Stimulated activated CD4-positive, alpha-beta T cell treated with anti-CD3 and anti-CD28 coated beads, Interleukin-12 subunit alpha, Interleukin-12 subunit beta, amount 100 ng/mL, for 24 hours (primary cell): ENCODE data around the gene NGF.
"Not testable (repeated sequence)": the region's sequence is repeated elsewhere in the genome, so short reads cannot be mapped to it uniquely, and the experiment has no call there.

ENCODE experiments used
- DNase-seq, 2 experiments: peaks; one replicate each; pipeline ENCODE4 v3.0.0-alpha.2; 2020; ENCODE audit warnings: low read depth in 2 of 2

Gene NGF

DNA sequence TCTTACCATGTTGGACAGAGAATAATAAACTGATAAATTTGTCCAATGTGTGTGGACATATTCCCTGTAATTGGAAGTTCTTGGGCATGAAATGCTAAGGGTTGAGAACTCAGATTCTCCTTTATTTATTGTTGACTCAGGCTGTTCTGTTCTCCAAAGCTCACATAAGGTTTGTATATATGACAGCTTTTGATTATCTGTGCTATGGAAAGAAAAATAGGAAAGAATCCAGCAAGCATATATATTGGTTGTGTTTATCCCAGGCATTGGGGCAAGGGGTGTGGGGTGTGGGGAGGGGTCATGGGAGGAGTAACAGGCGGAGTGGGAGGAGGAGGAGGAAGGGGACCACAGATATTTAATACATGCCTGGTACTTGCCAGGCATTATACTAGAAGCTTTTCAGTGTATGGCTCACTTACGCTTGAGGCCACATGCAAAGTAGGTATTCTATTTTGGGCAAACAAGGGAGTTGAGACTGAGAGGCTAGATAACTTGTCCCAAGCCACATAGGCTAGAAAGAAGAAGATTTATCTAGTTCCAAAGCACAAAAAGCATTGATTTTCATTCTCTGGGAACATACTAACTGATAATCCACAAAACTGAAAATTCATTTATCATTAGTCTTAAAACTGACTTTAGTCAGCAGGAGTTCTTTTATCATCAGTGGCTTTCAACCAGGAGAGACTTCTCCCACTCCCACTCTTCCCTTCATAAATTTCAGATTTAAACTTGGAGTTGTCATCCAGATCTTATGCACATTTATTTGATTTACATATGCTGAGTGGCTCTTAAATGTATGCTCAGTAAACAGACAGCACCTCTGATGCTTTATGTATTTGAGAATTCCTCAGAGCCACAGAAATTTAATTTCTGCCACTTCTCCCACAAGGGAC lies 27.2 kb downstream of the NGF start:
- no peak for DNase-seq

DNA sequence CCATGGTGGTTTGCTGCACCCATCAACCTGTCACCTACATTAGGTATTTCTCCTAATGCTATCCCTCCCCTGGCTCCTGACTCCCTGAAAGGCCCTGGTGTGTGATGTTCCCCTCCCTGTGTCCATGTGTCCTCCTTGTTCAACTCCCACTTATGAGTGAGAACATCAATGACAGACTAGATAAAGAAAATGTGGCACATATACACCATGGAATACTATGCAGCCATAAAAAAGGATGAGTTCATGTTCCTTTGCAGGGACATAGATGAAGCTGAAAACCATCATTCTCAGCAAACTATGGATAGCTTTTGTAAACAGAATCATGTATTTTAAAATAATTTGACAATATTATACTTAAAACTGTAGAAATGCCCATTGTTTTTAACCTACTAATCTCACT lies 28.5 kb downstream of the NGF start:
- DNase-seq = not testable (repeated sequence)

DNA sequence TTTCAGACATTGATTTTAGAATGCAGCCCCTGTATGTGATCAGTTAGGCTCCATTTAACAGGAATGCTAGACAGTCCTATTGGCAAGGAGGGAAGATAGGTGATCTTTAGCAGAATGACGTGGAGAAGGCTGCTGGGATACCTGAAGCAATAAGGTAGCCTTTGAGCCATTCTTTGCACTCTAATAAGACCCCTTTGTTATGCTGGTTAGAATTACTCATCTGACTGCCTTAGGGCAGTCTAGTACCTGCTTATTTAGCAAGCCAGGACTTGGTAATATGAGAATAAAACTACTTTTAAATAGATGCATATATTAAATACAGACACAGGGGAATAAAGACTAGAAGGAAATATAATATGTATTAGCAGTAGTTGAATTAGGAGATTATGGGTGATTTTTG lies 29.1 kb downstream of the NGF start:
- DNase-seq = no peak

GRCh38 chr1:115307661-115308060 lies 30.4 kb downstream of the NGF start:
- no peak for DNase-seq

GRCh38 chr1:115306146-115306545 lies 31.9 kb downstream of the NGF start:
- DNase-seq = no peak

DNA sequence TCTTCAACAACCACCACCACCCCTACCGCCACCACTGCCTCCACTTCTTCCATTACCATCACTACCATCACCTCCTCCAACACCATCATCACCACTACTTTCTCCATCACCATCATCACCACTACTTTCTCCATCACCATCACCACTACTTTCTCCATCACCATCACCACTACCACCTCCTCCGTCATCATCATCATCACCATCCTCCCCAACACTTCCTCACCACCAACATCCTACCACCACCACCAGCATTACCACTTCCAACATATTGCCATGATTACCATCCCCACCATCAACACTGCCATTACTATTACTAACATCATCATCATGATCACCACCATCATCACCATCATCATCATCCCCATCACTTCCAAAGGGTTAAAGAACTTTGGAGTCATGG lies 34.7 kb downstream of the NGF start:
- DNase-seq = no peak

DNA sequence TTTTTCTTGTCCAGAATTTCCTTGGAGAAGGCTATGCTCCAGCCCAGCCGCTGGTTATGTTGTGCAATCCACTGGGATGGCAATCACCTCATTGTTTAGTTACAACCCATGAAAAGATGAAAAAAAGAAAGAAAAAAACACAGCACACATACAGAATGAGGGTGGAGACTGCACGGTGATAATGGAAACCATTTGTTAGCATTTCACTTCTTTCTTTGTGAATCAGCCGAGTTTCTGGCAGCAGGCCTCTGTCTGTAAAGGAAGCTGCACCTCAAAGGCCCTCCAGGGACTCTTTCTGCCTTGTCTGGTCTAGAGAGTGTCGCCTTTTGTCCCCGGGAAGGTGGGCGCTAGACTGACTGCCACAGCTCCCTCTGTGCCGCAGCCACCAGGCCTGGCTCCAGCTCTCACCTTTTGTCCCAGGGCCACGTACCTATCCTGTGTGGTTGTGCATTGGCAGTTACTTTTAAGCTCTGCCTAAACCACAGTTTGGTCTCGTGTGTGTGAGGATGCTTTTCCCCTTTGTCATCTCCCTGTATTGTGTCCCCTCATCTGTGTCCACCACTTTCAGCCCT lies 35.6 kb downstream of the NGF start:
- DNase-seq = no peak

GRCh38 chr1:115301438-115302020 lies 36.5 kb downstream of the NGF start:
- DNase-seq = no peak

GRCh38 chr1:115300087-115300876 lies 37.8 kb downstream of the NGF start:
- DNase-seq = no peak

DNA sequence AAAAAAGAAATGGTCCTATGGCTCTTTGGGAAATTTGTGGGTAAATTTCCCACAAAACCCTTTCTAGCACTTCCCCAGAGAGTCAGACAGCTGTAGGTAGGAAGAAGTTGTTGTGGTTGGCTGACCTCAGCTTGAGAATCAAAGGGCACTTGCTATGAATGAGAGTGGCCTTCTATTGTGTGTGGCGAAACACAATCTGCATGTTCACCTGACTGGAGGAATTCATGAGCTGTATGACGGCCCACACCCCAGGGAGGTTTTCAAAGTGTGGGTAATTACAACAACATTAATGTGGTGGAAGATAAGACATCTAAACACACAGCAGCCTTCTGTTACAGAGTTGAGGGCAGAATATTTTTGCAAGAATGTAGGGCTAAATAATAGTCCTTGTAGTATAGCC lies 38.8 kb downstream of the NGF start:
- DNase-seq = no peak

GRCh38 chr1:115296981-115297380 lies 41.1 kb downstream of the NGF start:
- DNase-seq = no peak

DNA sequence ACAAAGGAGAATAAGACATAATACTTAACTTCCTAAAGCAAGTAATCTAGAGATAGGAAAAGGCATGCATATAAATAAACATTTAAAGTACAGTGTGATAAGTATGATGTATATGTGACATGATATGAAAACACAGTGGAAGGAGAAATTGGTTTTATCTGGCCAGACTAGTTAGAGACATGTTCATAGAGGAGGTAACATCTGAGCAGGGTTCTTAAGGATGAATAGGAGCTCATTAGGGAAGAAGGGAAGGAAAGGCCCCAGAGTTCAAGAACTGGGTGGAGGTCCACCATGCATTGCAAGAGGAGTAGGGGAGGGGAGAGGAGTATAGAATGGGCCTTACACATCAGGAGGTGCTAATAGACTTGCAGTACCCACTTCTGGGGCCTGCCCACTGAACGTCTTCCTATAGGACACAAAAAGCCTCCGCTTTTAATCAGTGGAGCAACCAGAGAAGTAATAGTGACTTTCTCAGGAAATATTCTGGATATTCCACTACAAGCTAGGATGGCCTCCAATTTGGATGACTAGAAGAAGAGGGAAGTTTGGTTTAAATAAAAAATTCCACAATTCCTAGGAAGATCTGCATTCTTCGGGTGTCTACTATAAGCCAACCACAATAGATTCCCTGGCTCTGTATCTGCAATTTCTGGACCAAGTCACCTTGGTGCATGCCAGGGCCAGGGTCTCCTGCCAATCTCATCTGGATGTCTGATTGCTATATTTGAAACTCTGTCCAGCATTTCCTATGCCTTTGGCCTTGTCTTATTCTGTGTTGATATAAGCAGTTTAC lies 41.9 kb downstream of the NGF start:
- no peak for DNase-seq

DNA sequence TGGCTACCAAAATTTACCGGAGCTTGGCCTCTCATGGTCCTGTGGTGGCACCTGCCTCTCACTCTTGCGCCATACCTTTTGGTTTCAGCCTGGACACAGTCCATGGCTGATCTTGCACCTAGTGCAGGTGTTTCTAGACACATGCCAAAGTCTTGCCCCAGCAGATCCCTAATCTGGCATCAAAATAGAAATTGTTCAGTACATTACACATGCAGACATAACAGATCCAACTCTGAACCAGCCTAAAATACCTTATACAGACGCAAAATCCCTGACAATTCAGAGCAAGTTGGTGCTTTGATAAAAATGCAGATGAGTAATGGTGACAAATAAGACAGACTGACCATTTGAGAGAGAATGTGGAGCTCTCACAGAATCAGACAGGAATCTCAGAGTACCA lies 44.1 kb downstream of the NGF start:
- no peak for DNase-seq

GRCh38 chr1:115293006-115293405 lies 45.0 kb downstream of the NGF start:
- no peak for DNase-seq

GRCh38 chr1:115291741-115292140 lies 46.3 kb downstream of the NGF start:
- no peak for DNase-seq

DNA sequence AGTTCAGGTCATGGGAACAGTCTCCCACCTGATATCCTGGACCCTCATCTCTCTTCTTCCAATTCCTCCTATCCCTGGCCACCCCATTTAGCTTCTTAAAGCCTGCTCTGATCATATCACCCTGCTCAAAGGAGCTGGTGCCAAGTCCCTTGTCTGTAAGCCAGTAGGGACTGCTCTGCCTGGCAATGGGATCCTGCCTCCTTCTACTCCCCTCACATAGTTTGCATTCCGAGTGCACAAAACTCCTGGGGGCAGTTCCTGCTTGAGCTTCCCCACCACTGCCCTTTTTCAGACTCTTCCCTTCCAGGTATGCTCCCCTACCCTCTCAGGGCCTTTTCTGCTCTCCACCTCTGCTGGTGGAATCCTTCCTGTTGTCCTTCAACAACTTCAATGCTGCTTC lies 48.1 kb downstream of the NGF start:
- DNase-seq = no peak

GRCh38 chr1:115288591-115289198 lies 49.4 kb downstream of the NGF start:
- DNase-seq = no peak

GRCh38 chr1:115286431-115287205 lies 51.4 kb downstream of the NGF start:
- no peak for DNase-seq

GRCh38 chr1:115284209-115284608 lies 53.8 kb downstream of the NGF start:
- no peak for DNase-seq

DNA sequence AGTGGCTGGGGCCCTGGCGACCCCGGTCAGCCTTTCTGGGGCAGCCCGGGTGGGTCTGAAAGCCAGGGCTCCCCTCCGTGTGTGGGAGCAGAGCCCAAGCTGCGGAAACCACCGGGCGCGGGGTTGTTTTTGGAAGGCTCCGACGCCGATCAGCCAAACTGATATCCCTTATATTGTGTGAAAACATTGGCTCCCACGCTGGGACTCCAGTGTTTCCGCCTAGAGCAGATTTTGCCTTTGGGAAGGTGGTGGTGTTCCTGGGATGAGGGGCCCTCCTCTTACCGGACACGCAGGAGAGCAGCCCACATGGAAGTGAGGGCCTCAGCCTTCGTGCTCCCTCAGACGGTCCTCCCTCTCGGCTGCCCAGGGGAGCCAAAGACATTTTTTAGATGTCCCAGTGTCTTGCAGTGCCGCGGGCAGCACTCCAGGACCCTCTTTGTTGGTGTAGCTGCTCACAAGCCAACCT lies 54.3 kb downstream of the NGF start:
- no peak for DNase-seq
